HepG2 (cell line): Measurements from ENCODE around the gene TRIM72. TPM values are rescaled to one million over a fixed set of nuclear protein-coding genes. Genes with fewer than 3 reads are reported as not detected.

Source experiments
- BRD4 ChIP-seq: sonication (generic); formaldehyde crosslinking; IDR thresholded peaks from 2 replicates; pipeline ENCODE4 v1.4.0; 2020; ENCODE audit warnings: missing genetic modification reagents
- CEBPB ChIP-seq: IDR thresholded peaks from 2 replicates; pipeline ENCODE4 v1.6.1; 2011; ENCODE audit warnings: low read depth, low read length, improper control_type of control experiment, borderline replicate concordance
- GABPA ChIP-seq, 2 experiments: IDR thresholded peaks; 2 replicates each; pipeline ENCODE4 v1.6.1; 2011 to 2016; ENCODE audit warnings: low read depth in 2 of 2, low read length in 1 of 2, missing biosample characterization in 1 of 2, missing genetic modification characterization in 1 of 2
- GTF3A ChIP-seq: sonication (generic); formaldehyde crosslinking; conservative IDR thresholded peaks from 2 replicates; pipeline ENCODE4 v1.4.0; 2020; ENCODE audit warnings: mild to moderate bottlenecking, missing genetic modification reagents
- HOXA9 ChIP-seq: sonication (generic); formaldehyde crosslinking; IDR thresholded peaks from 2 replicates; pipeline ENCODE4 v1.8.1; 2022; ENCODE audit warnings: missing genetic modification reagents, mild to moderate bottlenecking, moderate library complexity, borderline replicate concordance
- KDM4B ChIP-seq: sonication (generic); formaldehyde crosslinking; IDR thresholded peaks from 2 replicates; pipeline ENCODE4 v1.4.0; 2020; ENCODE audit warnings: missing genetic modification reagents
- KLF11 ChIP-seq: IDR thresholded peaks from 2 replicates; pipeline ENCODE4 v1.6.1; 2016; ENCODE audit warnings: missing compliant biosample characterization
- KLF12 ChIP-seq: sonication (generic); formaldehyde crosslinking; IDR thresholded peaks from 2 replicates; pipeline ENCODE4 v1.4.0; 2020; ENCODE audit warnings: missing genetic modification reagents, borderline replicate concordance
- MXD1 ChIP-seq: sonication (generic); formaldehyde crosslinking; IDR thresholded peaks from 2 replicates; pipeline ENCODE4 v1.4.0; 2020; ENCODE audit warnings: mild to moderate bottlenecking, missing genetic modification reagents
- NFKBIZ ChIP-seq: IDR thresholded peaks from 2 replicates; pipeline ENCODE4 v1.6.1; 2018; ENCODE audit warnings: missing genetic modification reagents, missing compliant biosample characterization
- NONO ChIP-seq, 2 experiments: fragments of 450-650 bp in 1 of 2; sonication (generic) in 1 of 2; formaldehyde crosslinking in 1 of 2; IDR thresholded peaks in 1 of 2; conservative IDR thresholded peaks in 1 of 2; 2 replicates each; pipeline versions ENCODE4 v1.6.1 to v1.8.0; 2017 to 2022; ENCODE audit warnings: mild to moderate bottlenecking in 1 of 2, missing genetic modification reagents in 1 of 2, moderate library complexity in 1 of 2
- RXRA ChIP-seq: sonication (generic); formaldehyde crosslinking; IDR thresholded peaks from 2 replicates; pipeline ENCODE4 v1.5.1; 2020; ENCODE audit warnings: missing genetic modification reagents
- SRY ChIP-seq: sonication (generic); formaldehyde crosslinking; IDR thresholded peaks from 2 replicates; pipeline ENCODE4 v1.8.0; 2022; ENCODE audit warnings: mild to moderate bottlenecking, missing genetic modification reagents
- TEAD3 ChIP-seq: optimal IDR thresholded peaks from 2 replicates; pipeline ENCODE3; 2016; ENCODE audit warnings: borderline replicate concordance
- TFDP1 ChIP-seq: IDR thresholded peaks from 2 replicates; pipeline ENCODE4 v1.6.1; 2016; ENCODE audit warnings: missing compliant biosample characterization, missing genetic modification reagents, borderline replicate concordance
- ZKSCAN5 ChIP-seq: sonication (generic); formaldehyde crosslinking; IDR thresholded peaks from 2 replicates; pipeline ENCODE4 v1.5.1; 2020; ENCODE audit warnings: mild to moderate bottlenecking, missing genetic modification reagents
- ZNF510 ChIP-seq: sonication (generic); formaldehyde crosslinking; IDR thresholded peaks from 2 replicates; pipeline ENCODE4 v1.4.0; 2020; ENCODE audit warnings: low read depth, mild to moderate bottlenecking, missing genetic modification reagents
- ZNF558 ChIP-seq: sonication (generic); formaldehyde crosslinking; IDR thresholded peaks from 2 replicates; pipeline ENCODE4 v1.9.0; 2022; ENCODE audit warnings: mild to moderate bottlenecking, missing genetic modification reagents, borderline replicate concordance
- polyA plus RNA-seq, 8 experiments: library from polyadenylated mRNA; depleted of rRNA in 3 of 8; stranded (reverse) in 7 of 8; unstranded in 1 of 8; fragments of >200 nt; fragmentation: Illumina TruSeq in 4 of 8; extraction: Trizol in 4 of 8; gene quantifications; 2 replicates each; pipeline versions ENCODE4 v1.2.1 to v1.2.3, GENCODE V29; 2011 to 2016; ENCODE audit warnings: low read depth in 4 of 8, missing spikeins in 1 of 8, mixed read lengths in 1 of 8; ENCODE audit not compliant: insufficient read depth in 1 of 8
- total RNA-seq, 5 experiments: library from RNA; depleted of rRNA; stranded (reverse); fragments of >200 nt; fragmentation: Illumina TruSeq; extraction: Trizol; gene quantifications; 2 replicates each; pipeline ENCODE4 v1.2.3, GENCODE V29; 2016; ENCODE audit warnings: low read depth in 1 of 5
- TF ChIP-seq, protein P1 (sequence below): sonication (generic); formaldehyde crosslinking; IDR thresholded peaks from 2 replicates; pipeline ENCODE4 v1.5.1; 2020; ENCODE audit warnings: missing genetic modification reagents, mild to moderate bottlenecking, borderline replicate concordance
- TF ChIP-seq, protein P2 (sequence below): sonication (generic); formaldehyde crosslinking; IDR thresholded peaks from 2 replicates; pipeline ENCODE4 v1.8.1; 2022; ENCODE audit warnings: low read depth, mild to moderate bottlenecking, missing genetic modification reagents
- TF ChIP-seq, protein P3 (sequence below): sonication (generic); formaldehyde crosslinking; IDR thresholded peaks from 2 replicates; pipeline ENCODE4 v1.5.1; 2020; ENCODE audit warnings: missing genetic modification reagents, mild to moderate bottlenecking, borderline replicate concordance

TRIM72 gene
- total and polyA plus RNA-seq, 2 of the 13 experiments (the other 11 are each of a cell fraction or from before 2014, with no cell fraction given): not detected

DNA sequence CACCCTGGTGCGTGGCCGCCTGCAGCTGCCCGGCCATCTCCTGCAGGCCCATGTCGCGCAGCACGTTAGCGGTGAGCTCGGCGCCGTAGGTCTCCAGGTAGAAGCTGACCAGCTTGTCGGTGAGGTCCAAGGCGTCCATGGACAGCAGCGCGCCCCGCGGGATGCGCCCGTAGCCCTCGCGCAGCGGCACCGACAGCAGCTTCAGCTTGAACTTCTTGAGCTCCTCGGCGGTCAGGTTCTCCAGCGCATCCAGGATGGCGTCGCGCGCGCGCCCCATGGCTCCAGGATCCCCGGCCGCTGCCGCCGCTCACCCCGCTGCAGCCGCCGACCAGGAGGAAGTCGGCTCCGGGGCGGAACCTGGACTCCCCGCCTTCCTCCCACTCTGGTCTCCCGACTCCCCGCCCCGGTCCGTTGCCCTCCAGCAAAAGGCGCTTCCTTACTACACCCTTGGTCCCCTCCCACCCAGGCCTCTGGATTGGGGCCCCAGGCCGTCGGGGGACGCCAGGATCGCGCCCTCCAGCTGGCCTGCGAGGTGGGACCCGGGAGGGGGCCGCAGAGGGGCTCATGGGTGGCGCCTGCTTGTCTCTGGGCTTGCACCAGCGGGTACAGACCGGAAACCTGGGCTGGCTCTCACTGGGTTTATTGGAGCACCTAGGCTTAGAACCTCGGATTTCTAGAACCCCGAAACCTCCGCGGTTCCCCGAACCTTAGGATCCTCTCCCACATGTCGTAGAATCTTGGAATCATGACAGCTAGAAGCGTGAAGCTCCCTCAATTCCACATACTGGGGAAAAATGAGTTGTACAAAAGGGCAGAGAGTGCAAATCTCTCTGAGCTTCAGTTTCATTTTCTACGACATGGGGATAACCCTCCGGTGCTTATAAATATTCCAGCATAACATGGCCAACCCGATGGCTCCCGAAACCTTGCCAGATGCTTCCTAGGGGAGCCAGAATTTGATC, 11.2 kb upstream of the TRIM72 start, which contains the start of gene PYCARD (continued):
- TF ChIP-seq, protein P1, sequence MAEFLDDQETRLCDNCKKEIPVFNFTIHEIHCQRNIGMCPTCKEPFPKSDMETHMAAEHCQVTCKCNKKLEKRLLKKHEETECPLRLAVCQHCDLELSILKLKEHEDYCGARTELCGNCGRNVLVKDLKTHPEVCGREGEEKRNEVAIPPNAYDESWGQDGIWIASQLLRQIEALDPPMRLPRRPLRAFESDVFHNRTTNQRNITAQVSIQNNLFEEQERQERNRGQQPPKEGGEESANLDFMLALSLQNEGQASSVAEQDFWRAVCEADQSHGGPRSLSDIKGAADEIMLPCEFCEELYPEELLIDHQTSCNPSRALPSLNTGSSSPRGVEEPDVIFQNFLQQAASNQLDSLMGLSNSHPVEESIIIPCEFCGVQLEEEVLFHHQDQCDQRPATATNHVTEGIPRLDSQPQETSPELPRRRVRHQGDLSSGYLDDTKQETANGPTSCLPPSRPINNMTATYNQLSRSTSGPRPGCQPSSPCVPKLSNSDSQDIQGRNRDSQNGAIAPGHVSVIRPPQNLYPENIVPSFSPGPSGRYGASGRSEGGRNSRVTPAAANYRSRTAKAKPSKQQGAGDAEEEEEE: no peak
- TF ChIP-seq SRY (CRISPR knock-in tag) (0 out of 2 replicates have a peak, but pooled peaks have one; percentile 12), KDM4B (CRISPR knock-in tag) (no peak), NFKBIZ (CRISPR knock-in tag) (no peak), CEBPB (no peak), TEAD3 (no peak), RXRA (no peak), MXD1 (CRISPR knock-in tag) (0 out of 2 replicates have a peak, but pooled peaks have one; percentile 23), ZNF558 (CRISPR knock-in tag) (no peak; the same call in 1 of the 2 replicates), HOXA9 (CRISPR knock-in tag) (no peak), GABPA (IDR thresholded peaks at IDR 0.05; ENCODE audit: low read depth, low read length) (no peak), GABPA (CRISPR knock-in tag; IDR thresholded peaks at IDR 0.05; ENCODE audit: low read depth) (no peak), ZKSCAN5 (CRISPR knock-in tag) (no peak), ZNF510 (CRISPR knock-in tag) (no peak), NONO (IDR thresholded peaks at IDR 0.05) (no peak), NONO (CRISPR knock-in tag; conservative IDR thresholded peaks at IDR 0.05) (no peak), GTF3A (CRISPR knock-in tag) (no peak), KLF12 (CRISPR knock-in tag) (peak; percentile 53; the same call in 1 of the 2 replicates), KLF11 (CRISPR knock-in tag) (no peak), BRD4 (CRISPR knock-in tag) (peak; percentile 31; the same call in 1 of the 2 replicates), TFDP1 (no peak; the same call in 1 of the 2 replicates)
- TF ChIP-seq, protein P2, sequence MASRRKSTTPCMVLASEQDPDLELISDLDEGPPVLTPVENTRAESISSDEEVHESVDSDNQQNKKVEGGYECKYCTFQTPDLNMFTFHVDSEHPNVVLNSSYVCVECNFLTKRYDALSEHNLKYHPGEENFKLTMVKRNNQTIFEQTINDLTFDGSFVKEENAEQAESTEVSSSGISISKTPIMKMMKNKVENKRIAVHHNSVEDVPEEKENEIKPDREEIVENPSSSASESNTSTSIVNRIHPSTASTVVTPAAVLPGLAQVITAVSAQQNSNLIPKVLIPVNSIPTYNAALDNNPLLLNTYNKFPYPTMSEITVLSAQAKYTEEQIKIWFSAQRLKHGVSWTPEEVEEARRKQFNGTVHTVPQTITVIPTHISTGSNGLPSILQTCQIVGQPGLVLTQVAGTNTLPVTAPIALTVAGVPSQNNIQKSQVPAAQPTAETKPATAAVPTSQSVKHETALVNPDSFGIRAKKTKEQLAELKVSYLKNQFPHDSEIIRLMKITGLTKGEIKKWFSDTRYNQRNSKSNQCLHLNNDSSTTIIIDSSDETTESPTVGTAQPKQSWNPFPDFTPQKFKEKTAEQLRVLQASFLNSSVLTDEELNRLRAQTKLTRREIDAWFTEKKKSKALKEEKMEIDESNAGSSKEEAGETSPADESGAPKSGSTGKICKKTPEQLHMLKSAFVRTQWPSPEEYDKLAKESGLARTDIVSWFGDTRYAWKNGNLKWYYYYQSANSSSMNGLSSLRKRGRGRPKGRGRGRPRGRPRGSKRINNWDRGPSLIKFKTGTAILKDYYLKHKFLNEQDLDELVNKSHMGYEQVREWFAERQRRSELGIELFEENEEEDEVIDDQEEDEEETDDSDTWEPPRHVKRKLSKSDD: no peak
- TF ChIP-seq, protein P3, sequence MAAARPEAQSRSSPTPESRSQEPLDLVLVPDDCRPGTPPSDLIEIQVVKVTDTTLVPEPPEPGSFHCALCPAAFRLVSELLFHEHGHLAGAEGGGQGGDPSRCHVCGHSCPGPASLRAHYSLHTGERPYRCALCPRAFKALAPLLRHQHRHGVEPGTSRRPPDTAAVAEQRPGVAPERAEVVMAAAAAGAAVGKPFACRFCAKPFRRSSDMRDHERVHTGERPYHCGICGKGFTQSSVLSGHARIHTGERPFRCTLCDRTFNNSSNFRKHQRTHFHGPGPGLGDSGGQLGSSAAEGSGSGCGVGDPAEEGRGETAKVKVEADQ (CRISPR knock-in tag): no peak
